D721Med (cell line): ENCODE data around the gene FBXO21.
"Not testable (repeated sequence)": the region's sequence is repeated elsewhere in the genome, so short reads cannot be mapped to it uniquely, and the experiment has no call there.

Source experiments
- DNase-seq: peaks from one replicate; pipeline ENCODE4 v3.0.0; 2011; ENCODE audit warnings: low spot score; ENCODE audit not compliant: insufficient read length
- FAIRE-seq: peaks from 2 replicates; lab custom pipeline; 2011; peaks lifted over from hg19 to GRCh38; lab: Jason Lieb, UNC
- CTCF ChIP-seq: IDR thresholded peaks from 2 replicates; pipeline ENCODE4 v1.5.1; 2012; ENCODE audit warnings: mild to moderate bottlenecking, control low read depth; ENCODE audit not compliant: insufficient read depth; ENCODE audit errors: missing control alignments

Gene FBXO21

GRCh38 chr12:117114784-117115183, 75.5 kb downstream of the FBXO21 start:
- DNase-seq = no peak
- TF ChIP-seq CTCF = no peak
- FAIRE-seq = no peak

DNA sequence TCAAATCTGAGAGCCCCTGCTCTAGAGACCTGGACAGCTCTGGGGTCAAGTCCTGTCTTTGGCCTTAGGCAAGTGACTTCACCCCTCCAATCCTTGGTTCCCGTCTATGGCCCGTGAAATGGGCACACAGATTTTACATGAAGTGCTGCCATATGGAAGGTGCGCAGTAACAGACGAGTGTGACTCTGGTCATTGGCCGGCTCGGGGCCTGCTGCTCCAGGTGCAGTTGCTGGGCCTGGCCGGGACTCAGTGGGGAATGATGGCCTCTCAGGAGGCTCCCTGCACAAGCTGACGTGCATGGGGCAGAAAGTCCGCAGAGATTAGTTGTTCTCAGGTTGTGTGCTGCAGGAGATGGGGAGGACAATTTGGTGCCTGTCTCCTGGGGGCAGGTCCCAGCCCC, 77.0 kb downstream of the FBXO21 start:
- TF ChIP-seq CTCF = no peak
- FAIRE-seq = no peak
- DNase-seq = no peak

- TF ChIP-seq CTCF = no peak
- DNase-seq (no peak), FAIRE-seq (no peak)
Measured at GRCh38 chr12:117111821-117112595, 78.3 kb downstream of the FBXO21 start.

GRCh38 chr12:117111386-117111785, 78.9 kb downstream of the FBXO21 start:
- no peak for DNase-seq
- TF ChIP-seq CTCF = no peak
- FAIRE-seq = no peak

DNA sequence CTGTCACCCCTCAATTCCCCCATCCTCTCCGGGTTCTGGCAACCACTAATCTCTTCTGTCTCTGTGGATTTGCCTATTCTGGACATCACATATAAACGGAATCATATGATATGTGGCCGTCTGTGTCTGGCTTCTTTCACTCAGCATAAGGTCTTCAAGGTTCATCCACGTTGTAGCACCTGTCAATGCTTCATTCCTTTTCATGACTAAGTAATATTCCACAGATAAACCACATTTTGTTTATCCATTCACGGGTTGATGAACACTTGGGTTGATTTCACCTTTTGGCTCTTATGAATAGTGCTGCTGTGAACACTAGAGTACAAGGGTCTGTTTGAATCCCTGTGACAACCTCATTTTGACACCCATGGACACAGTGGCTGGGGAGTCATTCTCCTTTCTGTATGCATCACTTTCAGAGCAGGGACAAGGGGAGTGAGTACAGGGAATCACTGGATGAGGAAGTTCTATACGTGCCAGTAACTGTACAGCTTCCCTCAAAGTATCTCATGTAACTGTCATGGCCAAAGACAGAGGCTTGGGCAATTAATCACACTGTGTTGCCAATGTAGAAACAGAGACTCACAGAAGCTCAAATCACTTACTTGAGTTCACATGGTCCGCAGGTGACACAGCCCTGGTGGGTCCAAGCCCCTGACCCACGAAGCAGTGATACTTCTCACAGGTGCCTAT, 80.2 kb downstream of the FBXO21 start:
- DNase-seq = no peak
- FAIRE-seq = no peak
- TF ChIP-seq CTCF = no peak

DNA sequence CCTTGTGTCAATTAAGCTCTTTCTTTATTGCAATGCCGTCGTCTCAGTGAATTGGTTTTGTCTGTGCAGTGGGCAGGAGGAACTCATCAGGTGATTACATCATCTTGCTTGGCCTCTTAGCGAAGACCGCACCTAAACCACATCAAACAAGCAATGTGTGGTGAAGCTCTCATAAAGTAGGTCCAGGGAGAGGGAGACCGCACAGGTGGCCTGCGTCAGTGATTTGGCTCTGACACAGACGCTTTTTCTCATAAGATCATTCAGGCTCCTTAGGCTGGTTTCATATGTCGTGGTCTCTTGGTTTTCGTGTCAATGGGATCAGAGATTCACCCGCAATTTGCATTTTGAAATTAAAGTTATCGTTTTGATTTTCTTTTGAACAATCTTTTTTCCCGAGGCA, 84.4 kb downstream of the FBXO21 start:
- no peak for DNase-seq
- no peak for TF ChIP-seq CTCF
- FAIRE-seq = no peak

GRCh38 chr12:117104003-117104402, 86.3 kb downstream of the FBXO21 start:
- DNase-seq, FAIRE-seq: not testable (repeated sequence)
